GM12874 (cell line): Measurements from ENCODE around the gene EFHC2.

ENCODE experiments used
- CTCF ChIP-seq: IDR thresholded peaks from 2 replicates; pipeline ENCODE4 v1.5.1; 2011; ENCODE audit warnings: low read depth, mild to moderate bottlenecking, control low read depth, low read length, moderate library complexity; ENCODE audit not compliant: insufficient read depth

Gene EFHC2

GRCh38 chrX:44234116-44234515 lies 109.4 kb downstream of the EFHC2 start:
- TF ChIP-seq CTCF, result no peak

GRCh38 chrX:44232081-44232480 lies 111.4 kb downstream of the EFHC2 start:
- TF ChIP-seq CTCF, result no peak

- TF ChIP-seq CTCF, result no peak
Measured at GRCh38 chrX:44228621-44229020, 114.9 kb downstream of the EFHC2 start.

- TF ChIP-seq CTCF, result no peak
Measured at GRCh38 chrX:44227991-44228390, 115.5 kb downstream of the EFHC2 start.

GRCh38 chrX:44225667-44226066 lies 117.8 kb downstream of the EFHC2 start:
- no peak for TF ChIP-seq CTCF

- no peak for TF ChIP-seq CTCF
Measured at GRCh38 chrX:44224760-44225159, 118.7 kb downstream of the EFHC2 start.

- no peak for TF ChIP-seq CTCF
Measured at GRCh38 chrX:44223150-44223549, 120.3 kb downstream of the EFHC2 start.

- no peak for TF ChIP-seq CTCF
Measured at GRCh38 chrX:44218465-44218864, 125.0 kb downstream of the EFHC2 start.
